HepG2 (cell line): ENCODE results near the gene IFNAR2. TPM values are rescaled to one million over a fixed set of nuclear protein-coding genes. Genes with fewer than 3 reads are reported as not detected.
A peak's percentile ranks its signal among the peaks of the same experiment; 100 is the strongest.

Experiments used
- ATAC-seq: fragments of 200-7000 bp; cut with Tn5 transposase; 3 replicates; pipeline ENCODE4 v1.9.1; 2020; ENCODE audit warnings: mild to moderate bottlenecking, moderate library complexity
- Bru-seq: library from RNA; stranded (reverse); fragments of 400-500 nt; gene quantifications from one replicate; lab custom pipeline; 2021; lab: Mats Ljungman, UMichigan
- BruChase-seq, 2 experiments: library from RNA; stranded (reverse); fragments of 400-500 nt; gene quantifications; one replicate each; lab custom pipeline; 2021; lab: Mats Ljungman, UMichigan
- BruUV-seq: library from RNA; stranded (reverse); fragments of 400-500 nt; replicated peaks from 2 replicates; lab custom pipeline; 2021; lab: Mats Ljungman, UMichigan
- CTCF ChIA-PET: fragments of 300-600 bp; formaldehyde crosslinking; extraction: SDS; loops from one replicate; lab custom pipeline; 2021; ENCODE audit warnings: low total read pairs, inconsistent platforms, low intra/inter-chr PET ratio; lab: Yijun Ruan, JAX
- POLR2A ChIA-PET: fragments of 350-600 bp; sonication (Branson Sonifier 250); formaldehyde crosslinking; loops from one replicate; lab custom pipeline; 2020; ENCODE audit warnings: antibody characterized with exemption, inconsistent platforms; lab: Yijun Ruan, JAX
- DNase-seq: peaks from one replicate; pipeline ENCODE4 v3.0.0-alpha.2; 2015; ENCODE audit warnings: low spot score
- FAIRE-seq: peaks from 3 replicates; lab custom pipeline; 2011; peaks lifted over from hg19 to GRCh38; lab: Jason Lieb, UNC
- H2AFZ ChIP-seq: one replicate; pipeline ENCODE4 v1.6.1; 2011; ENCODE audit warnings: low read length, inconsistent platforms
- H3K27ac ChIP-seq: fragments of 300-600 bp; 3 replicates; pipeline ENCODE4 v1.8.0; 2011; ENCODE audit warnings: mixed run types, mild to moderate bottlenecking, mixed read lengths, low read length, inconsistent platforms; ENCODE audit not compliant: insufficient read depth; ENCODE audit errors: extremely low read length
- H3K27me3 ChIP-seq, 2 experiments: fragments of 200-600 bp in 1 of 2; 2 replicates in 1 of 2; 3 replicates in 1 of 2; pipeline versions ENCODE4 v1.6.0 to v1.8.0; 2011; ENCODE audit warnings: low read length in 2 of 2, mild to moderate bottlenecking in 2 of 2, moderate library complexity in 2 of 2, inconsistent platforms in 1 of 2; ENCODE audit not compliant: insufficient read depth in 2 of 2, control insufficient read depth in 1 of 2
- H3K36me3 ChIP-seq, 2 experiments: fragments of 200-600 bp in 1 of 2; replicated peaks in 1 of 2; 2 replicates in 1 of 2; 3 replicates in 1 of 2; pipeline versions ENCODE4 v1.5.1 to v1.8.0; 2011; ENCODE audit warnings: low read length in 2 of 2, inconsistent platforms in 1 of 2; ENCODE audit not compliant: insufficient read depth in 2 of 2, control insufficient read depth in 1 of 2
- H3K4me1 ChIP-seq: 2 replicates; pipeline ENCODE4 v1.5.1; 2012; ENCODE audit warnings: low read length, inconsistent platforms; ENCODE audit not compliant: insufficient read depth
- H3K4me2 ChIP-seq: 2 replicates; pipeline ENCODE4 v1.6.0; 2011; ENCODE audit warnings: low read depth, low read length, inconsistent platforms
- H3K4me3 ChIP-seq, 3 experiments: fragments of 200-600 bp in 1 of 3; sonication (generic), shearing (Covaris generic) in 1 of 3; replicated peaks in 1 of 3; 2 replicates each; pipeline ENCODE4 v1.5.1; 2011 to 2016; ENCODE audit warnings: low read length in 3 of 3, inconsistent platforms in 2 of 3, low read depth in 2 of 3, mild to moderate bottlenecking in 2 of 3, control low read depth in 1 of 3, mixed read lengths in 1 of 3; ENCODE audit not compliant: insufficient read depth in 1 of 3
- H3K79me2 ChIP-seq: one replicate; pipeline ENCODE4 v1.6.1; 2011; ENCODE audit warnings: low read length, inconsistent platforms; ENCODE audit not compliant: insufficient read depth
- H3K9ac ChIP-seq: 2 replicates; pipeline ENCODE4 v1.6.0; 2011; ENCODE audit warnings: mild to moderate bottlenecking, low read depth, low read length, inconsistent platforms; ENCODE audit not compliant: insufficient read depth
- H3K9me3 ChIP-seq: 2 replicates; pipeline ENCODE4 v1.5.1; 2012; ENCODE audit warnings: mild to moderate bottlenecking, low read length
- H4K20me1 ChIP-seq: 2 replicates; pipeline ENCODE4 v1.6.0; 2011; ENCODE audit warnings: inconsistent platforms, mild to moderate bottlenecking, low read length, moderate library complexity; ENCODE audit not compliant: insufficient read depth
- DR1 ChIP-seq: sonication (generic); formaldehyde crosslinking; IDR thresholded peaks from 2 replicates; pipeline ENCODE4 v1.8.0; 2021; ENCODE audit warnings: mild to moderate bottlenecking, missing genetic modification reagents, inconsistent platforms
- MTF2 ChIP-seq: sonication (generic); formaldehyde crosslinking; IDR thresholded peaks from 2 replicates; pipeline ENCODE4 v1.5.0; 2020; ENCODE audit warnings: missing genetic modification reagents, borderline replicate concordance
- REST ChIP-seq, 2 experiments: IDR thresholded peaks; 2 replicates each; pipeline ENCODE4 v1.6.1; 2011 to 2012; ENCODE audit warnings: low read length in 2 of 2, borderline replicate concordance in 1 of 2, low read depth in 1 of 2, mild to moderate bottlenecking in 1 of 2, moderate library complexity in 1 of 2
- SAFB2 ChIP-seq: sonication (generic); formaldehyde crosslinking; IDR thresholded peaks from 2 replicates; pipeline ENCODE4 v1.5.1; 2020; ENCODE audit warnings: missing genetic modification reagents, low read depth, mild to moderate bottlenecking, borderline replicate concordance
- TFAP4 ChIP-seq: sonication (generic); IDR thresholded peaks from 2 replicates; pipeline ENCODE4 v1.6.1; 2016; ENCODE audit warnings: low read depth, borderline replicate concordance
- ZEB1 ChIP-seq: IDR thresholded peaks from 2 replicates; pipeline ENCODE4 v1.6.1; 2012; ENCODE audit warnings: mild to moderate bottlenecking, low read depth, inconsistent platforms; ENCODE audit not compliant: insufficient replicate concordance
- ZNF224 ChIP-seq: sonication (generic); formaldehyde crosslinking; IDR thresholded peaks from 2 replicates; pipeline ENCODE4 v1.5.0; 2020; ENCODE audit warnings: mild to moderate bottlenecking, missing genetic modification reagents
- WGBS: methylation state at CpG from one replicate; pipeline ENCODE4 v1.1.6; 2017; ENCODE audit warnings: low lambda C conversion rate; 5-methylcytosine and 5-hydroxymethylcytosine counted together
- in situ Hi-C: cut with HindIII; loops from 2 replicates; pipeline ENCODE4 v1.10.0; 2017; ENCODE audit warnings: low pct_unique_long_range_greater_than_20kb; ENCODE audit not compliant: extremely low pct_ligation_motif_present
- intact Hi-C: fragments of 100-400 bp; cut with micrococcal nuclease; formaldehyde crosslinking; loops from one replicate; pipeline ENCODE4 v1.10.0; 2022; ENCODE audit not compliant: unreplicated experiment
- long read RNA-seq, 2 experiments: library from RNA in 1 of 2; library from polyadenylated mRNA in 1 of 2; stranded (forward) in 1 of 2; unstranded in 1 of 2; transcript quantifications; one replicate each; pipeline ENCODE4 v2.0.0, GENCODE V29; 2019 to 2022
- polyA minus RNA-seq, 3 experiments: library from RNA; depleted of rRNA, polyadenylated mRNA; stranded (reverse); fragments of >200 nt; gene quantifications; 2 replicates each; pipeline ENCODE4 v1.2.3, GENCODE V29; 2011; ENCODE audit warnings: low replicate concordance in 1 of 3
- polyA plus RNA-seq, 8 experiments: library from polyadenylated mRNA; depleted of rRNA in 3 of 8; stranded (reverse) in 7 of 8; unstranded in 1 of 8; fragments of >200 nt; fragmentation: Illumina TruSeq in 4 of 8; extraction: Trizol in 4 of 8; gene quantifications; 2 replicates each; pipeline versions ENCODE4 v1.2.1 to v1.2.3, GENCODE V29; 2011 to 2016; ENCODE audit warnings: low read depth in 4 of 8, missing spikeins in 1 of 8, mixed read lengths in 1 of 8; ENCODE audit not compliant: insufficient read depth in 1 of 8
- total RNA-seq, 5 experiments: library from RNA; depleted of rRNA; stranded (reverse); fragments of >200 nt; fragmentation: Illumina TruSeq; extraction: Trizol; gene quantifications; 2 replicates each; pipeline ENCODE4 v1.2.3, GENCODE V29; 2016; ENCODE audit warnings: low read depth in 1 of 5
- TF ChIP-seq, protein P1 (sequence below), 2 experiments: sonication (generic) in 1 of 2; formaldehyde crosslinking in 1 of 2; IDR thresholded peaks; 2 replicates each; pipeline versions ENCODE4 v1.5.1 to v1.6.1; 2011 to 2020; ENCODE audit warnings: borderline replicate concordance in 1 of 2, low read depth in 1 of 2, low read length in 1 of 2, mild to moderate bottlenecking in 1 of 2, missing genetic modification reagents in 1 of 2, moderate library complexity in 1 of 2

IFNAR2 gene
- total RNA-seq (2016; rRNA removed; fragmentation: Illumina TruSeq; extraction: Trizol) (5.1 TPM in 2 replicates), polyA plus RNA-seq (2011; rRNA removed) (22.7 and 24.1 TPM in 2 replicates), polyA minus RNA-seq (2011; rRNA and poly(A)+ RNA removed; ENCODE audit: low replicate concordance) (7.5 and 12.0 TPM in 2 replicates), Bru-seq, nascent RNA (percentile 73 among the genes with signal in this experiment), BruChase-seq, experiment 1, labeled RNA remaining after a 6-hour chase (percentile 86 among the genes with signal in this experiment), BruChase-seq, experiment 2, labeled RNA remaining after a 2-hour chase (percentile 90 among the genes with signal in this experiment)
- 8.0 and 10.6 TPM in 2 replicates for total RNA-seq (2016; cell fraction: cytosol; rRNA removed; fragmentation: Illumina TruSeq; extraction: Trizol; ENCODE audit: low read depth)
- total RNA-seq (2016; cell fraction: insoluble cytoplasmic fraction; rRNA removed; fragmentation: Illumina TruSeq; extraction: Trizol) = 5.5 and 7.2 TPM in 2 replicates
- 11.6 and 12.1 TPM in 2 replicates for total RNA-seq (2016; cell fraction: membrane; rRNA removed; fragmentation: Illumina TruSeq; extraction: Trizol)
- 10.4 and 11.8 TPM in 2 replicates for total RNA-seq (2016; cell fraction: nucleus; rRNA removed; fragmentation: Illumina TruSeq; extraction: Trizol)
- polyA plus RNA-seq (2011; cell fraction: cytosol; rRNA removed) = 9.2 and 17.6 TPM in 2 replicates
- polyA plus RNA-seq (2011; cell fraction: nucleus; rRNA removed) = 6.2 and 9.8 TPM in 2 replicates
- polyA plus RNA-seq (2012) = 17.1 and 17.4 TPM in 2 replicates
- 23.1 and 23.9 TPM in 2 replicates for polyA plus RNA-seq (2016; cell fraction: cytosol; fragmentation: Illumina TruSeq; extraction: Trizol; ENCODE audit: low read depth)
- 12.2 and 18.4 TPM in 2 replicates for polyA plus RNA-seq (2016; cell fraction: insoluble cytoplasmic fraction; fragmentation: Illumina TruSeq; extraction: Trizol; ENCODE audit: low read depth)
- polyA plus RNA-seq (2016; cell fraction: membrane; fragmentation: Illumina TruSeq; extraction: Trizol; ENCODE audit: low read depth) = 23.8 and 24.7 TPM in 2 replicates
- 25.5 and 26.4 TPM in 2 replicates for polyA plus RNA-seq (2016; cell fraction: nucleus; fragmentation: Illumina TruSeq; extraction: Trizol; ENCODE audit: insufficient read depth, low read depth)
- 6.8 and 9.2 TPM in 2 replicates for polyA minus RNA-seq (2011; cell fraction: cytosol; rRNA and poly(A)+ RNA removed)
- 12.5 and 21.0 TPM in 2 replicates for polyA minus RNA-seq (2011; cell fraction: nucleus; rRNA and poly(A)+ RNA removed)
- long read RNA-seq, experiment 1, full-length matches to known transcripts = 15 of 22 reads
- long read RNA-seq, experiment 1, partial matches to known transcripts = 0 of 22 reads
- long read RNA-seq, experiment 1, other reads (novel, unspliced or antisense) = 7 of 22 reads
- long read RNA-seq, experiment 2, full-length matches to known transcripts = 18 of 26 reads
- long read RNA-seq, experiment 2, partial matches to known transcripts = 6 of 26 reads
- long read RNA-seq, experiment 2, other reads (novel, unspliced or antisense) = 2 of 26 reads

DNA sequence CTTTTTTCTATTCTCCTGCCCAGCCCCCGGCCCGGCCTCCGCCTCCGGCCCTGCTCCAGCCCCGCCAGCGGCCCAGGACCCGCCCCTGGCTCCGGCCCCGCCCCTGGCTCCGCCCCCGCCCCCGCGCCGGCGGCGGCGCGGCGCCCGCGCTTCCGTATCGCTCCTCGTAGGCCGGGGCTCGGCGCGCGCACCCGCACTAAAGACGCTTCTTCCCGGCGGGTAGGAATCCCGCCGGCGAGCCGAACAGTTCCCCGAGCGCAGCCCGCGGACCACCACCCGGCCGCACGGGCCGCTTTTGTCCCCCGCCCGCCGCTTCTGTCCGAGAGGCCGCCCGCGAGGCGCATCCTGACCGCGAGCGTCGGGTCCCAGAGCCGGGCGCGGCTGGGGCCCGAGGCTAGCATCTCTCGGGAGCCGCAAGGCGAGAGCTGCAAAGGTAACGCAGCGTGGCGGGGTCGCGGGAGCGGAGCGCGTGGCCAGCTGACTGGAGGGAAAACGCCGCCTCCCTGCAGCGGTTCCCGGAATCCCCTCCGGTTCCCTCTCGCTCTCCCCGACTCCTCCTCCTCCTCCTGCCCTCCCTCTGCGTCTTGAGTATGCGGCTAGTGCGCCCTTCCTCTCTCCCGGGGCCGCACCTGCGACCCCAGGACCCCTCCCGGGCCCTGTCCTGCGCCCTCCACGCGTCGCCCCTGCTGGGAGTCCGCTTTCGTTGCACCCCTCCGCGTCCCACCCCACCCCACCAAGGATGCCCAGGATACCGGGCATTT lies at the start of gene IFNAR2:
Gene IFNAR2 (plus strand): TSS at position 155 of the 761 bp plus-strand sequence. CDS start 11,985 bp downstream, outside the sequence.
- no TSS peak for BruUV-seq
- 1% methylated on average over 43 of the region's 95 CpGs for WGBS
- H3K4me2 ChIP-seq = peak within 1 kb of the TSS; percentile 90
- ATAC-seq = peak; percentile 80
- ChIA-PET POLR2A (interaction anchor here (1.3 to 1.9 kb wide), 2 partner anchors 26 to 36 kb away, joined by 4 read pairs; partner anchors contain the start of gene IL10RB), CTCF (interaction anchor here (2.0 kb wide), 1 partner anchor 30 kb away, joined by 5 read pairs; no protein-coding TSS in a partner anchor)
- peak; percentile 40 for DNase-seq
- in situ Hi-C loops (no loop called here), intact Hi-C loops (loop anchor here (5.0 kb wide), 1 partner anchor 37 kb away; the partner anchor contains the start of gene IL10RB)
- no peaks in the 10 kb centered on the region; a peak in 1 of 5 replicates for H3K27me3 ChIP-seq
- peak within 1 kb of the TSS; percentile 87 to 97 (median 89) for H3K4me3 ChIP-seq
- H3K9ac ChIP-seq = peak within 1 kb of the TSS; percentile 83
- no peak for FAIRE-seq
- H3K9me3 ChIP-seq = no peaks in the 10 kb centered on the region
- no peaks in the 10 kb centered on the region for H3K36me3 ChIP-seq
- peaks cover 29% of the 10 kb centered on the region for H3K79me2 ChIP-seq
- H3K4me1 ChIP-seq = peaks cover 71% of the 10 kb centered on the region
- H2AFZ ChIP-seq = no peak within 1 kb of the TSS
- peak within 1 kb of the TSS; percentile 91 for H3K27ac ChIP-seq
- no peaks in the 10 kb centered on the region for H4K20me1 ChIP-seq
- no peak for TF ChIP-seq ZEB1
- TF ChIP-seq ZNF224 (CRISPR knock-in tag) = no peak
- 0 out of 2 replicates have a peak, but pooled peaks have one; percentile 63 for TF ChIP-seq MTF2 (CRISPR knock-in tag)
- TF ChIP-seq SAFB2 (CRISPR knock-in tag) = no peak
- TF ChIP-seq REST (IDR thresholded peaks at IDR 0.05; ENCODE audit: borderline replicate concordance in 1 of 2, low read depth in 1 of 2, low read length in 2 of 2) = no peak; a peak in 1 of 4 replicates
- no peak for TF ChIP-seq DR1
- TF ChIP-seq, protein P1, sequence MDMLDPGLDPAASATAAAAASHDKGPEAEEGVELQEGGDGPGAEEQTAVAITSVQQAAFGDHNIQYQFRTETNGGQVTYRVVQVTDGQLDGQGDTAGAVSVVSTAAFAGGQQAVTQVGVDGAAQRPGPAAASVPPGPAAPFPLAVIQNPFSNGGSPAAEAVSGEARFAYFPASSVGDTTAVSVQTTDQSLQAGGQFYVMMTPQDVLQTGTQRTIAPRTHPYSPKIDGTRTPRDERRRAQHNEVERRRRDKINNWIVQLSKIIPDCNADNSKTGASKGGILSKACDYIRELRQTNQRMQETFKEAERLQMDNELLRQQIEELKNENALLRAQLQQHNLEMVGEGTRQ (IDR thresholded peaks at IDR 0.05; ENCODE audit: low read depth, low read length) = no peak
- TF ChIP-seq, protein P1 (CRISPR knock-in tag; IDR thresholded peaks at IDR 0.05; ENCODE audit: borderline replicate concordance) = no peak; the same call in 1 of the 2 replicates
- TF ChIP-seq TFAP4 = no peak
